GM10847 (cell line): ENCODE results near the gene PIK3C3.

Source experiments
- POLR2A ChIP-seq: IDR thresholded peaks from 2 replicates; pipeline ENCODE4 v1.6.1; 2011; ENCODE audit not compliant: insufficient read length; ENCODE audit errors: extremely low read depth

PIK3C3 gene

GRCh38 chr18:41985914-41986313 is 30.9 kb downstream of the PIK3C3 start:
- no peak for TF ChIP-seq POLR2A

GRCh38 chr18:41989508-41989907 is 34.5 kb downstream of the PIK3C3 start:
- TF ChIP-seq POLR2A, result no peak

GRCh38 chr18:41992066-41992465 is 37.0 kb downstream of the PIK3C3 start:
- no peak for TF ChIP-seq POLR2A

GRCh38 chr18:41992703-41993102 is 37.7 kb downstream of the PIK3C3 start:
- TF ChIP-seq POLR2A, result no peak

GRCh38 chr18:41993151-41993550 is 38.1 kb downstream of the PIK3C3 start:
- no peak for TF ChIP-seq POLR2A

GRCh38 chr18:41996020-41996419 is 41.0 kb downstream of the PIK3C3 start:
- TF ChIP-seq POLR2A, result no peak

- no peak for TF ChIP-seq POLR2A
Observed at GRCh38 chr18:41999751-42000150, 44.7 kb downstream of the PIK3C3 start.

GRCh38 chr18:42001801-42002200 is 46.8 kb downstream of the PIK3C3 start:
- no peak for TF ChIP-seq POLR2A

GRCh38 chr18:42004653-42005052 is 49.6 kb downstream of the PIK3C3 start:
- TF ChIP-seq POLR2A, result no peak

GRCh38 chr18:42005782-42006181 is 50.7 kb downstream of the PIK3C3 start:
- TF ChIP-seq POLR2A, result no peak

GRCh38 chr18:42011053-42011452 is 56.0 kb downstream of the PIK3C3 start:
- no peak for TF ChIP-seq POLR2A

- TF ChIP-seq POLR2A, result no peak
Observed at GRCh38 chr18:42018831-42019230, 63.8 kb downstream of the PIK3C3 start.

- no peak for TF ChIP-seq POLR2A
Observed at GRCh38 chr18:42024131-42024530, 69.1 kb downstream of the PIK3C3 start.

- no peak for TF ChIP-seq POLR2A
Observed at GRCh38 chr18:42025491-42025890, 70.5 kb downstream of the PIK3C3 start.

GRCh38 chr18:42025974-42026625 is 71.1 kb downstream of the PIK3C3 start:
- TF ChIP-seq POLR2A, result no peak

GRCh38 chr18:42028247-42028832 is 73.3 kb downstream of the PIK3C3 start:
- no peak for TF ChIP-seq POLR2A

- TF ChIP-seq POLR2A, result no peak
Observed at GRCh38 chr18:42029092-42029491, 74.1 kb downstream of the PIK3C3 start.
